Upper lobe of right lung (tissue), 1 donor: ENCODE data around the gene IGSF11. TPM values are rescaled to one million over a fixed set of nuclear protein-coding genes. Genes with fewer than 3 reads are reported as not detected.

Experiments used
- ATAC-seq: fragments of 200-7000 bp; cut with Tn5 transposase; one replicate; pipeline ENCODE4 v1.9.1; 2020; ENCODE audit warnings: mild to moderate bottlenecking, moderate library complexity
- DNase-seq: peaks from one replicate; pipeline ENCODE4 v3.0.0-alpha.2; 2020
- H3K27ac ChIP-seq: fragments of 200-600 bp; one replicate; pipeline ENCODE4 v1.8.0; 2022
- H3K27me3 ChIP-seq: fragments of 200-600 bp; one replicate; pipeline ENCODE4 v1.8.0; 2022; ENCODE audit warnings: mild to moderate bottlenecking
- H3K36me3 ChIP-seq: fragments of 200-600 bp; one replicate; pipeline ENCODE4 v1.8.0; 2022
- H3K4me1 ChIP-seq: fragments of 200-600 bp; one replicate; pipeline ENCODE4 v1.8.0; 2022
- H3K4me3 ChIP-seq: fragments of 200-600 bp; one replicate; pipeline ENCODE4 v1.8.0; 2022; ENCODE audit warnings: mild to moderate bottlenecking
- H3K9me3 ChIP-seq: fragments of 200-600 bp; one replicate; pipeline ENCODE4 v1.8.0; 2022
- CTCF ChIP-seq: fragments of 200-600 bp; IDR thresholded peaks from one replicate; pipeline ENCODE4 v1.8.0; 2022; ENCODE audit warnings: antibody characterized with exemption
- intact Hi-C: fragments of 100-400 bp; cut with DNase I; formaldehyde crosslinking; loops from one replicate; pipeline ENCODE4 v1.11.0; 2022
- total RNA-seq: library from RNA; stranded (reverse); fragmentation: NEBNext Ultra II Directional; extraction: Animal tissue kit (Norgen Biotek cat#: 25700); gene quantifications from one replicate; pipeline ENCODE4 v1.2.1, GENCODE V29; 2021
- donor health status: DM: no; HTN: yes; CAD: no; lungs with severe emphysema.

IGSF11 gene
- total RNA-seq, 1 donor from 2014 or later = 0.46 TPM

- Histone ChIP-seq H3K4me1 (no peaks in the 10 kb centered on the region), H3K9me3 (no peaks in the 10 kb centered on the region), H3K27ac (no peak overlapping the region), H3K4me3 (no peak overlapping the region), H3K36me3 (no peaks in the 10 kb centered on the region), H3K27me3 (peaks cover 12% of the 10 kb centered on the region)
- ATAC-seq = no peak
- intact Hi-C loops = no loop called here
- no peak for TF ChIP-seq CTCF
- no peak for DNase-seq
Observed at GRCh38 chr3:118890206-118890605, 144.4 kb downstream of the IGSF11 start.

- no peaks in the 10 kb centered on the region for H3K4me1 ChIP-seq
- TF ChIP-seq CTCF = no peak
- no peak overlapping the region for H3K27ac ChIP-seq
- H3K4me3 ChIP-seq = no peak overlapping the region
- DNase-seq (no peak), ATAC-seq (no peak)
- intact Hi-C loops = loop anchor here (10.0 kb wide), 1 partner anchor 205 kb away; no protein-coding TSS in a partner anchor
- peaks cover 12% of the 10 kb centered on the region for H3K27me3 ChIP-seq
- no peaks in the 10 kb centered on the region for H3K9me3 ChIP-seq
- H3K36me3 ChIP-seq = no peaks in the 10 kb centered on the region
Observed at GRCh38 chr3:118889691-118890090, 145.0 kb downstream of the IGSF11 start.

- Histone ChIP-seq H3K4me3 (no peak overlapping the region), H3K27ac (no peak overlapping the region), H3K36me3 (no peaks in the 10 kb centered on the region), H3K9me3 (no peaks in the 10 kb centered on the region), H3K27me3 (peaks cover 12% of the 10 kb centered on the region), H3K4me1 (no peaks in the 10 kb centered on the region)
- no peak for TF ChIP-seq CTCF
- ATAC-seq (no peak), DNase-seq (no peak)
- intact Hi-C loops = loop anchor here (10.0 kb wide), 1 partner anchor 208 kb away; no protein-coding TSS in a partner anchor
Observed at GRCh38 chr3:118886708-118887107, 147.9 kb downstream of the IGSF11 start.

- peak; percentile 90 for ATAC-seq
- intact Hi-C loops = loop anchor here (10.0 kb wide), 1 partner anchor 210 kb away; no protein-coding TSS in a partner anchor
- peak; percentile 86 for DNase-seq
- peak; percentile 84 for TF ChIP-seq CTCF
- Histone ChIP-seq H3K4me3 (no peak overlapping the region), H3K9me3 (no peaks in the 10 kb centered on the region), H3K36me3 (no peaks in the 10 kb centered on the region), H3K27me3 (peaks cover 8% of the 10 kb centered on the region), H3K4me1 (no peaks in the 10 kb centered on the region), H3K27ac (no peak overlapping the region)
Observed at GRCh38 chr3:118884748-118885206, 149.9 kb downstream of the IGSF11 start.

- H3K4me3 ChIP-seq = no peak overlapping the region
- no peaks in the 10 kb centered on the region for H3K4me1 ChIP-seq
- H3K27me3 ChIP-seq = no peaks in the 10 kb centered on the region
- no peak for DNase-seq
- no peak overlapping the region for H3K27ac ChIP-seq
- peak; percentile 82 for ATAC-seq
- no peaks in the 10 kb centered on the region for H3K36me3 ChIP-seq
- intact Hi-C loops = loop anchor here (10.0 kb wide), 1 partner anchor 212 kb away; no protein-coding TSS in a partner anchor
- H3K9me3 ChIP-seq = no peaks in the 10 kb centered on the region
- TF ChIP-seq CTCF = peak; percentile 78
Observed at GRCh38 chr3:118882353-118882947, 152.2 kb downstream of the IGSF11 start.
